GM12864 (cell line): ENCODE measurements around the gene GRIN1.
"Not testable (repeated sequence)": the region's sequence is repeated elsewhere in the genome, so short reads cannot be mapped to it uniquely, and the experiment has no call there.

Source experiments
- DNase-seq: peaks from one replicate; pipeline ENCODE4 v3.0.0-alpha.2; 2011; ENCODE audit warnings: low read depth
- H3K4me3 ChIP-seq: 2 replicates; pipeline ENCODE4 v1.5.1; 2011; ENCODE audit warnings: mild to moderate bottlenecking, low read depth, low read length, control low read depth
- TF ChIP-seq, protein P1 (sequence below): IDR thresholded peaks from 2 replicates; pipeline ENCODE4 v1.5.1; 2011; ENCODE audit warnings: low read depth, mild to moderate bottlenecking, moderate library complexity, low read length, control low read depth, inconsistent platforms; ENCODE audit errors: missing control alignments

Gene GRIN1

DNA sequence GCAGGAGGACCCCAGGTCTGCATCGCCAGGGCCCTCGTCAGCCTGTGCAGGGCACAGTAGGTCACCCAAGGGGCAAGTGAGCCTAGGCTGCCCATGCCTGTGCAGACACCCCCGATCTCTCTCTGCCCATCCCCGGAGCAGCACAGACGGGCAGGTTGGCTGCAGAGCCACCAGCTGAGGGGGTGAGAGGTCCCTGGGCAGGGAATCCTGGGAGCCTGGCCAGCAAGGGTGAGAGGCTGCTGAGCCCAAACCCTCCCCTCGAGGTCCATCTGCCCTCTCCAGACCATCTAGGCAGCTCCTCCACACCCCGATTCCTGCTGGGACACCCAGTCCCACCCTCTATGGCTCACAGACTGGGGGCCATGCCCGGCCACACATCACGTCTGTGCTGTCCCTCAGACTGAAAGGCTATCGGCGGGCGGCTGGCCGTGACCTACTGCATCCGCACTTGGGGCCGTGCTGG lies 21.7 kb upstream of the GRIN1 start:
- no peak for DNase-seq
- no peak overlapping the region for H3K4me3 ChIP-seq
- TF ChIP-seq, protein P1, sequence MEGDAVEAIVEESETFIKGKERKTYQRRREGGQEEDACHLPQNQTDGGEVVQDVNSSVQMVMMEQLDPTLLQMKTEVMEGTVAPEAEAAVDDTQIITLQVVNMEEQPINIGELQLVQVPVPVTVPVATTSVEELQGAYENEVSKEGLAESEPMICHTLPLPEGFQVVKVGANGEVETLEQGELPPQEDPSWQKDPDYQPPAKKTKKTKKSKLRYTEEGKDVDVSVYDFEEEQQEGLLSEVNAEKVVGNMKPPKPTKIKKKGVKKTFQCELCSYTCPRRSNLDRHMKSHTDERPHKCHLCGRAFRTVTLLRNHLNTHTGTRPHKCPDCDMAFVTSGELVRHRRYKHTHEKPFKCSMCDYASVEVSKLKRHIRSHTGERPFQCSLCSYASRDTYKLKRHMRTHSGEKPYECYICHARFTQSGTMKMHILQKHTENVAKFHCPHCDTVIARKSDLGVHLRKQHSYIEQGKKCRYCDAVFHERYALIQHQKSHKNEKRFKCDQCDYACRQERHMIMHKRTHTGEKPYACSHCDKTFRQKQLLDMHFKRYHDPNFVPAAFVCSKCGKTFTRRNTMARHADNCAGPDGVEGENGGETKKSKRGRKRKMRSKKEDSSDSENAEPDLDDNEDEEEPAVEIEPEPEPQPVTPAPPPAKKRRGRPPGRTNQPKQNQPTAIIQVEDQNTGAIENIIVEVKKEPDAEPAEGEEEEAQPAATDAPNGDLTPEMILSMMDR, result no peak

DNA sequence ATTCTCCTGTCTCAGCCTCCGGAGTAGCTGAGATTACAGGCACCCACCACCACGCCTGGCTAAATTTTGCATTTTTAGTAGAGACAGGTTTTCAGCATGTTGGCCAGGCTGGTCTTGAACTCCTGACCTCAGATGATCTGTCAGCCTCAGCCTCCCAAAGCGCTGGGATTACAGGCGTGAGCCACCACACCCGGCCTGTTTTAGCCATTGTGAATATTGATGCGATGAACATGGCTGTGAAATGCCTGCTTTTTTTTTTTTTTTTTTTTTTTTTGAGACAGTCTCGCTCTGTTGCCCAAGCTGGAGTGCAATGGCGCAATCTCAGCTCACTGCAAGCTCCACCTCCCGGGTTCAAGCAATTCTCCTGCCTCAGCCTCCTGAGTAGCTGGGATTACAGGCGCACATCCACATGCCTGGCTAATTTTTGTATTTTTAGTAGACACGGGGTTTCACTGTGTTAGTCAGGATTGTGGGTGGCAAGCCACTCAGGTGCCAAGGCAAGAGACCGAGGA lies 20.8 kb upstream of the GRIN1 start:
- not testable (repeated sequence) for DNase-seq, H3K4me3 ChIP-seq

GRCh38 chr9:137121927-137122795 lies 16.8 kb upstream of the GRIN1 start:
- not testable (repeated sequence) for DNase-seq
- peak overlapping the region; percentile 14; the same call in 1 of the 2 replicates for H3K4me3 ChIP-seq

DNA sequence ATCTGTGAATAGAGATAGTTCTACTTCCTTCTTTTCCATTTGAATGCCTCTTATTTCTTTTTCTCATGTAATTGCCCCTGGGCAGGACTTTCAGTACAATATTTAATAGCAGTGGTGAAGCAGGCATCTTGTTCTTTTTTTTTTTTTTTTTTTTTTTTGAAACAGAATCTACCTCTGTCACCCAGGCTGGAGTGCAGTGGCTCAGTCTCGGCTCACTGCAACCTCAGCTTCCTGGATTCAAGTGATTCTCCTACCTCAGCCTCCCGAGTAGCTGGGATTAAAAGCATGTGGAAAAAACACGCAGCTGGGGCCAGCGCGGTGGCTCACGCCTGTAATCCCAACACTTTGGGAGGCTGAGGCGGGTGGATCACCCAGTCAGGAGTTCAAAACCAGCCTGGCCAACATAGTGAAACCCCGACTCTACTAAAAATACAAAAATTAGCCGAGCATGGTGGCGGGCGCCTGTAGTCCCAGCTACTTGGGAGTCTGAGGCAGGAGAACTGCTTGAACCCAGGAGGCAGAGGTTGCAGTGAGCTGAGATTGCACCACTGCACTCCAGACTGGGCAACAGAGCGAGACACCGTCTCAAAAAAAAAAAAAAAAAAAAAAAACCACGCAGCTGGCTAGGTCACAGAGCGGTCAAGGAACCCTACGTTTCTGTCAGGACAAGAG lies 16.0 kb upstream of the GRIN1 start:
- peak overlapping the region; percentile 16; the same call in 1 of the 2 replicates for H3K4me3 ChIP-seq
- not testable (repeated sequence) for DNase-seq

DNA sequence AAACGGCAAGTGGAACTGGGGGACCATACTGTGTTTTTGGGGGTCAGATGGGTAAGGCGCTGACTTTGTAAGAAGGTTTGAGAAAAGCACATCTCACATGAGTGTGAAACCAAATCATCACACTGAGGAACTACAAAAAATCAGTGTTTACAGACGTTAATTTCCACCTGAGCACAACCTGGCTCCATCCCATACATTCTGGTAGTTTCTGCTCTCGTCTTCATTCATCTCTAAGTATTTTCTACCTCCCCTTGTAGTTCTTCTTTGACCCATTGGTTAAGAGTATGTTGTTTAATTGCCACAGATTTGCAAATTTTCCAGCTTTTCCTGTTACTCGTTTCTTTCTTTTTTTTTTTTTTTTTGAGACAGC lies 15.5 kb upstream of the GRIN1 start:
- TF ChIP-seq, protein P1, result no peak
- peak; percentile 49 for DNase-seq
- H3K4me3 ChIP-seq, result no peak overlapping the region; the same call in 1 of the 2 replicates

GRCh38 chr9:137123952-137124462 lies 14.9 kb upstream of the GRIN1 start:
- not testable (repeated sequence) for DNase-seq, H3K4me3 ChIP-seq

DNA sequence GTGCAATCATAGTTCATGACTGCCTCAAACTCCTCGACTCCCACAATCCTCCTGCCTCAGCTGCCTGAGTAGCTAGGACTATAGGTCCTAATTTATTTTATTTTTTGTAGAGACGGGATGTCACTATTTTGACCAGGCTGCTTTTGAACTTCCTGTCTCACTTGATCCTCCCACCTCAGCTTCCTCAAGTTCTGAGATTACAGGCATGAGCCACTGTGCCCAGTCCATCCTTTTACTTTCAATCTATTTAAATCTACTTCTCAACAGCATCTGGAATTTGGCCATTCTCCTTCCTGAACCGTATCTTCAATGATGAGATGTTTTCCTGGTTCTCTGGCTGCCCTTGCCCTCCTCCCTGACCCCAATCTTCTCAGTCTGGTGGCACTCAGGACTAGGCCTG lies 12.2 kb upstream of the GRIN1 start:
- no peak for DNase-seq
- peak overlapping the region; percentile 77 for H3K4me3 ChIP-seq
- TF ChIP-seq, protein P1, result no peak

DNA sequence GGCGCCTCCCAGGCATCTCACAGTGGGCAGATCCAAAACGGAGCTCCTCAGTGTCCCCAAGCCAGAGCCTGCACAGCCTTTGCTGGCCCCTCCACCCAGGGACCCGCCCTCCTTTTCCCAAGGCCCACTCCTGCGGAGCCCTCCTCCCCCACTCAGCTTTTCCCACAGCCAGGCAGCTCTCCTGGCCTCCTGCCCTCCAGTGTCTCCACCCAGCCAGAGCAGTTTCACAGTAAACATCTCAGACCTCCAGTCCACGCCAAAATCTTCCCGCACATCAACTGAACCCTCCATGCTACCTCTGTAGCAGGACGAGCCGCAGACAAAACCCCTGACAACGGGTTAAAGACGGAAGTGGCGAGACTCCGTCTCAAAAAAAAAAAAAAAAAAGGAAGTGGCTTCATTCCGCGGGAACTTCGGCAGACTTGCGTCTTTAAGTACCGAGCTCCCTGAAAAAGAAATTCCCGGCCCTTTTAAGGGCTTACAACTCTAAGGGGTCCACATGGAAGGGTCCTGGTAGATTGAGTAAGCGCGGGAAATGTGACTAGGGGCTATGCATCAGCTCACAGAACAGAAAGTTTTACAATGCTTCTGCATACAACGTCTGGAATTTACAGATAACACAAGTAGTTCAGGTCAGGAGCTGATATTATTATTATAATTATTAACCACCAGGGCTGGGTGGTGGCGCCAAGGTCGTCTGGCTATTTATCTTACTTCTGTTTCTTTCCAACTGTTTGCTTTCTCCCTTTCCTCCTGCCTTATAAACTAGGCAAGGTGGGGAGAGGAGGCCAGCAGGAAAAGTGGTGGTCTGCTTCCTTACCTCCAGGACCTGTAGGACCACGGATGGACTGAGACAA lies 11.4 kb upstream of the GRIN1 start:
- no peak for DNase-seq
- H3K4me3 ChIP-seq, result peak overlapping the region; percentile 77
- TF ChIP-seq, protein P1, result no peak
